ENCODE measurements around the gene SRC.

DNA sequence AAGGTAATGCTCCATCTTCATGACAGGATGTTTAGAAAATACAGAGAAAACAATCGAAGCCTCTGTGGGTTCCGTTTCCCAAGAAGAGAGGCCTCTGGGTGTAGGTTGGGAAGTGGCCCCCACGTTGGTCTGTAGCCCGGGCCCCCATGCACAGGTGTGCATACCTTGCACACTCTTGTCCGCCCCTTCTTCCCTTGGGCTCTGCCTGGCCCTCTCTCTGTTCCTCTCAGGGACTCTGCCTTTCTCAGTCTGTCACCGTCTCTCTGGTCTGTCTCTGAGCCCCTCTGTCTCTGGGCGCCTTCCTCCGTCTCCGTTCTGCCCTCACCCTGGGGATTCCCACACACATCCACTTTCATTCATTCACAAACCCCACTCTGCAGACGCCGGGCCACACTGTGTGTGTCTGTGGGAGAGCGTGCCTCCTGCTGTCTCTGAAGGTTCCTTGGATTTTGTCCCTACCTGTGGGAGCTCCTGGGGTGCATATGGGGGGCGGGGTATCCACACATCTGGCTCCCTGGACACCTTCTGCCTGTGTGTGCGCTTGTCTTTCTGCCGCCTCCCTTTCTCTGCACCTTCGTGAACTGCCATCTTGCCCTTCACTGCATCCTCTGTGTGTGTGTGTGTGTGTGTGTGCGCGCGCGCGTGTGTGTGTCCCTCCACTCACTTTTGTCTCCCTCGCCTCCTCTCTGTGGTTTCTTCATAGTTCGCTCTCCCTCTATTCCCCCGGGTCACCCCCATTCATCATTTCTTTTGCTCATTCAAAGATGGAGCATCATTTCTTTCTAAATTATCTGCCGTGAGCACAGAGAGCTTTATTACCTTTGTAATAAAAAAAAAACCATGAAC, 75.3 kb downstream of the SRC start:
- TF ChIP-seq, protein P1, sequence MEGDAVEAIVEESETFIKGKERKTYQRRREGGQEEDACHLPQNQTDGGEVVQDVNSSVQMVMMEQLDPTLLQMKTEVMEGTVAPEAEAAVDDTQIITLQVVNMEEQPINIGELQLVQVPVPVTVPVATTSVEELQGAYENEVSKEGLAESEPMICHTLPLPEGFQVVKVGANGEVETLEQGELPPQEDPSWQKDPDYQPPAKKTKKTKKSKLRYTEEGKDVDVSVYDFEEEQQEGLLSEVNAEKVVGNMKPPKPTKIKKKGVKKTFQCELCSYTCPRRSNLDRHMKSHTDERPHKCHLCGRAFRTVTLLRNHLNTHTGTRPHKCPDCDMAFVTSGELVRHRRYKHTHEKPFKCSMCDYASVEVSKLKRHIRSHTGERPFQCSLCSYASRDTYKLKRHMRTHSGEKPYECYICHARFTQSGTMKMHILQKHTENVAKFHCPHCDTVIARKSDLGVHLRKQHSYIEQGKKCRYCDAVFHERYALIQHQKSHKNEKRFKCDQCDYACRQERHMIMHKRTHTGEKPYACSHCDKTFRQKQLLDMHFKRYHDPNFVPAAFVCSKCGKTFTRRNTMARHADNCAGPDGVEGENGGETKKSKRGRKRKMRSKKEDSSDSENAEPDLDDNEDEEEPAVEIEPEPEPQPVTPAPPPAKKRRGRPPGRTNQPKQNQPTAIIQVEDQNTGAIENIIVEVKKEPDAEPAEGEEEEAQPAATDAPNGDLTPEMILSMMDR (IDR thresholded peaks at IDR 0.05; ENCODE audit: control extremely low read depth in 1 of 3, insufficient read depth in 1 of 3, low read depth in 1 of 3, low read length in 3 of 3): no peak
- no peak for TF ChIP-seq POLR2A (IDR thresholded peaks at IDR 0.05; ENCODE audit: control extremely low read depth in 1 of 2, low read depth in 2 of 2, low read length in 2 of 2)
- TF ChIP-seq KDM5A (IDR thresholded peaks at IDR 0.05; ENCODE audit: low read length): no peak
- no peak for TF ChIP-seq GABPA (IDR thresholded peaks at IDR 0.05; ENCODE audit: borderline replicate concordance, insufficient read depth, low read length)
- no peak for TF ChIP-seq CHD2 (IDR thresholded peaks at IDR 0.05; ENCODE audit: low read length)
- no peak for TF ChIP-seq EZH2 (IDR thresholded peaks at IDR 0.05; ENCODE audit: low read depth, low read length, severe bottlenecking)
- no peak for TF ChIP-seq EP300 (IDR thresholded peaks at IDR 0.05; ENCODE audit: borderline replicate concordance in 1 of 2, low read depth in 2 of 2, low read length in 2 of 2)
- TF ChIP-seq, protein P2, sequence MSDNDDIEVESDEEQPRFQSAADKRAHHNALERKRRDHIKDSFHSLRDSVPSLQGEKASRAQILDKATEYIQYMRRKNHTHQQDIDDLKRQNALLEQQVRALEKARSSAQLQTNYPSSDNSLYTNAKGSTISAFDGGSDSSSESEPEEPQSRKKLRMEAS (IDR thresholded peaks at IDR 0.05): no peak
- no peak for TF ChIP-seq SIN3A (conservative IDR thresholded peaks at IDR 0.05 in 1 of 2, IDR thresholded peaks at IDR 0.05 in 1 of 2; ENCODE audit: low read depth in 1 of 2, low read length in 2 of 2)
- no peak for TF ChIP-seq MAFK (IDR thresholded peaks at IDR 0.05; ENCODE audit: low read depth, low read length)
- TF ChIP-seq BCL11A (IDR thresholded peaks at IDR 0.05; ENCODE audit: low read depth in 2 of 2, low read length in 2 of 2): no peak

Measured in H1 (cell line).